ENCODE measurements around the gene BCL7A.

The BCL7A gene

GRCh38 chr12:122064780-122065588, 43.3 kb downstream of the BCL7A start:
- Histone ChIP-seq H3K36me3 (ENCODE audit: control insufficient read depth, insufficient read depth, low read length) (no peaks in the 10 kb centered on the region), H3K4me2 (ENCODE audit: low read length) (no peak overlapping the region), H3K79me2 (no peaks in the 10 kb centered on the region), H3K27me3 (ENCODE audit: control insufficient read depth, insufficient read depth, low read length) (no peaks in the 10 kb centered on the region), H2AFZ (no peak overlapping the region), H3K4me3 (ENCODE audit: low read depth, low read length) (no peak overlapping the region), H3K9ac (no peak overlapping the region), H3K27ac (no peak overlapping the region), H3K9me3 (ENCODE audit: control insufficient read depth, low read length) (no peaks in the 10 kb centered on the region), H3K4me1 (peaks cover 26% of the 10 kb centered on the region)
- no peak for TF ChIP-seq CTCF (IDR thresholded peaks at IDR 0.05)

- Histone ChIP-seq H3K4me2 (ENCODE audit: low read length) (no peak overlapping the region), H3K4me3 (ENCODE audit: low read depth, low read length) (no peak overlapping the region), H3K4me1 (peaks cover 30% of the 10 kb centered on the region), H3K79me2 (no peaks in the 10 kb centered on the region), H3K27me3 (ENCODE audit: control insufficient read depth, insufficient read depth, low read length) (no peaks in the 10 kb centered on the region), H3K27ac (no peak overlapping the region), H3K9ac (no peak overlapping the region), H3K36me3 (ENCODE audit: control insufficient read depth, insufficient read depth, low read length) (no peaks in the 10 kb centered on the region), H2AFZ (no peak overlapping the region), H3K9me3 (ENCODE audit: control insufficient read depth, low read length) (no peaks in the 10 kb centered on the region)
- no peak for TF ChIP-seq CTCF (IDR thresholded peaks at IDR 0.05)
Observed at GRCh38 chr12:122067548-122067947, 45.9 kb downstream of the BCL7A start.

GRCh38 chr12:122067966-122068365, 46.3 kb downstream of the BCL7A start:
- Histone ChIP-seq H3K79me2 (no peaks in the 10 kb centered on the region), H3K9ac (no peak overlapping the region), H3K4me1 (peaks cover 28% of the 10 kb centered on the region), H2AFZ (no peak overlapping the region), H3K36me3 (ENCODE audit: control insufficient read depth, insufficient read depth, low read length) (no peaks in the 10 kb centered on the region), H3K4me2 (ENCODE audit: low read length) (no peak overlapping the region), H3K27ac (no peak overlapping the region), H3K9me3 (ENCODE audit: control insufficient read depth, low read length) (no peaks in the 10 kb centered on the region), H3K4me3 (ENCODE audit: low read depth, low read length) (no peak overlapping the region), H3K27me3 (ENCODE audit: control insufficient read depth, insufficient read depth, low read length) (no peaks in the 10 kb centered on the region)
- TF ChIP-seq CTCF (IDR thresholded peaks at IDR 0.05): no peak

GRCh38 chr12:122072031-122072970, 50.6 kb downstream of the BCL7A start:
- H3K4me3 ChIP-seq (ENCODE audit: low read depth, low read length): peak overlapping the region; percentile 20
- H3K4me1 ChIP-seq: peaks cover 7% of the 10 kb centered on the region
- H3K9me3 ChIP-seq (ENCODE audit: control insufficient read depth, low read length): no peaks in the 10 kb centered on the region
- H3K27ac ChIP-seq: peak overlapping the region; percentile 75
- peak overlapping the region; percentile 57 for H2AFZ ChIP-seq
- no peaks in the 10 kb centered on the region for H3K79me2 ChIP-seq
- TF ChIP-seq CTCF (IDR thresholded peaks at IDR 0.05): peak; percentile 42
- no peaks in the 10 kb centered on the region for H3K27me3 ChIP-seq (ENCODE audit: control insufficient read depth, insufficient read depth, low read length)
- no peak overlapping the region for H3K9ac ChIP-seq
- no peaks in the 10 kb centered on the region for H3K36me3 ChIP-seq (ENCODE audit: control insufficient read depth, insufficient read depth, low read length)
- peak overlapping the region; percentile 50 for H3K4me2 ChIP-seq (ENCODE audit: low read length)
